ENCODE results near the gene CSMD2.

CSMD2 gene

DNA sequence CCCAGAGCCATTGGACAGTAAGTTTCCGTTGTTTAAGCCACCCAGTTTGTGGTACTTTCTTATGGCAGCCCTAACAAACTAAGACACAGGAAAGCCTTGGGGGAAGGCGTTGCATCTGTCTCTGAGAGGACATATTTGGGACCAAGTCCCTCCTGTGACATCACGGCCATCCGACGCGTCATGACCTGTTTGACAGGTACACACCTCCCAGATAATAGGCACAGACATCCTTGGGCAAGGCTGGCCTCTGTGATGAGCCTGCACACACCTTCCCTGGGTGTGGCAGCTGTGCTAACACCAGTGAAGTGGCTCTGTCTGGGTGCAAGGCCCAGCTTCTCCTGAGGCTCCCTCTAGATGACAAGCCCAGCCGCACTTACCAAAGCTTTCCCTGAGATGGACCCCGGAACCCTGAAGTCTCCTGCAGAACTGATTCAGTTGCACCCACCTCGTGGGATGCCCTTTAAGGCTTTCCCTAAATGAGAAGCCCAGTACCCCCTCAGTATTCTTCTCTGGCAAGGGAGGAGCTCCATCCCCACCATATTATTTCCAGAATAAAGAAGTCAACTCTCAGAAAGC lies 556.1 kb downstream of the CSMD2 start:
- TF ChIP-seq ESRRG (CRISPR knock-in tag; IDR thresholded peaks at IDR 0.05), result no peak
- TF ChIP-seq TCF4 (CRISPR knock-in tag; IDR thresholded peaks at IDR 0.05; ENCODE audit: borderline replicate concordance), result no peak
- no peak for TF ChIP-seq TOX (CRISPR knock-in tag; IDR thresholded peaks at IDR 0.05; ENCODE audit: borderline replicate concordance)
- TF ChIP-seq, protein P1, sequence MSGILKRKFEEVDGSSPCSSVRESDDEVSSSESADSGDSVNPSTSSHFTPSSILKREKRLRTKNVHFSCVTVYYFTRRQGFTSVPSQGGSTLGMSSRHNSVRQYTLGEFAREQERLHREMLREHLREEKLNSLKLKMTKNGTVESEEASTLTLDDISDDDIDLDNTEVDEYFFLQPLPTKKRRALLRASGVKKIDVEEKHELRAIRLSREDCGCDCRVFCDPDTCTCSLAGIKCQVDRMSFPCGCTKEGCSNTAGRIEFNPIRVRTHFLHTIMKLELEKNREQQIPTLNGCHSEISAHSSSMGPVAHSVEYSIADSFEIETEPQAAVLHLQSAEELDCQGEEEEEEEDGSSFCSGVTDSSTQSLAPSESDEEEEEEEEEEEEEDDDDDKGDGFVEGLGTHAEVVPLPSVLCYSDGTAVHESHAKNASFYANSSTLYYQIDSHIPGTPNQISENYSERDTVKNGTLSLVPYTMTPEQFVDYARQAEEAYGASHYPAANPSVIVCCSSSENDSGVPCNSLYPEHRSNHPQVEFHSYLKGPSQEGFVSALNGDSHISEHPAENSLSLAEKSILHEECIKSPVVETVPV (CRISPR knock-in tag; IDR thresholded peaks at IDR 0.05), result no peak
- no peak for TF ChIP-seq ZFP3 (CRISPR knock-in tag; IDR thresholded peaks at IDR 0.05)
- TF ChIP-seq CREB5 (CRISPR knock-in tag; IDR thresholded peaks at IDR 0.05; ENCODE audit: low read depth), result no peak
- no peak for TF ChIP-seq ZFP30 (CRISPR knock-in tag; IDR thresholded peaks at IDR 0.05)
- TF ChIP-seq ARNTL (CRISPR knock-in tag; IDR thresholded peaks at IDR 0.05; ENCODE audit: borderline replicate concordance, low read depth), result no peak
- no peak for TF ChIP-seq ZNF8 (CRISPR knock-in tag; IDR thresholded peaks at IDR 0.05)
- no peak for TF ChIP-seq BACH2 (CRISPR knock-in tag; IDR thresholded peaks at IDR 0.05; ENCODE audit: borderline replicate concordance)
- no peak for TF ChIP-seq OSR1 (CRISPR knock-in tag; IDR thresholded peaks at IDR 0.05)
- no peak for TF ChIP-seq GLIS3 (CRISPR knock-in tag; IDR thresholded peaks at IDR 0.05)
- no peak for TF ChIP-seq ZC3H10 (CRISPR knock-in tag; IDR thresholded peaks at IDR 0.05)
- TF ChIP-seq, protein P2, sequence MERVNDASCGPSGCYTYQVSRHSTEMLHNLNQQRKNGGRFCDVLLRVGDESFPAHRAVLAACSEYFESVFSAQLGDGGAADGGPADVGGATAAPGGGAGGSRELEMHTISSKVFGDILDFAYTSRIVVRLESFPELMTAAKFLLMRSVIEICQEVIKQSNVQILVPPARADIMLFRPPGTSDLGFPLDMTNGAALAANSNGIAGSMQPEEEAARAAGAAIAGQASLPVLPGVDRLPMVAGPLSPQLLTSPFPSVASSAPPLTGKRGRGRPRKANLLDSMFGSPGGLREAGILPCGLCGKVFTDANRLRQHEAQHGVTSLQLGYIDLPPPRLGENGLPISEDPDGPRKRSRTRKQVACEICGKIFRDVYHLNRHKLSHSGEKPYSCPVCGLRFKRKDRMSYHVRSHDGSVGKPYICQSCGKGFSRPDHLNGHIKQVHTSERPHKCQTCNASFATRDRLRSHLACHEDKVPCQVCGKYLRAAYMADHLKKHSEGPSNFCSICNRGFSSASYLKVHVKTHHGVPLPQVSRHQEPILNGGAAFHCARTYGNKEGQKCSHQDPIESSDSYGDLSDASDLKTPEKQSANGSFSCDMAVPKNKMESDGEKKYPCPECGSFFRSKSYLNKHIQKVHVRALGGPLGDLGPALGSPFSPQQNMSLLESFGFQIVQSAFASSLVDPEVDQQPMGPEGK (CRISPR knock-in tag; IDR thresholded peaks at IDR 0.05; ENCODE audit: borderline replicate concordance), result no peak
- no peak for ATAC-seq

DNA sequence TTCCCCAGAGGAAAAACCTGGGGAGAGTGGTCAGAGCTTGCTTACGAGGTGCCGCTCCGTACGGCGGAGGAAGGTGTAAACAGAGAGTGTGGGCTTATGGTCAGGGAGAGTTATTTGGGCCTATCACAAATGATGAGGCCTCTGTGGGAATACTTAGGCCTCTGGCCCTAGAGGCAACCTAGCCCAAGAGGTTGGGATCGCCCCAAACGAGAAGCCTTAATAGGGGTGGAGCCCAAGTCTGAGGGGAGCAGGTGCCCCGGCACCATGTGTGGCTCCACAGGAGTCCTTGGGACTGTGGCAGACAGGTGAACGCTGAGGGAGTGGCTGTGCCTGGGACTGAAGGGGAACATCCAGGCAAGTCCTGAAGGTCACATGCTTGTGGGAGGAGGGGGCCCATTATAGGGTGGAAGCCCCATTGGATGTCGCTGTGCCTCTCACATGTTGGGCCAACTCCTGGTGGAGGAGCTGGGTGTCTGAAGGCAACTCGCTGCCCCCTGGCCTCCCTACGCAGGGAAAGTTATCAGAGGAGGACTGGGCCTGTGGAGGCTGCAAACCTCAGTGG lies 557.5 kb downstream of the CSMD2 start:
- no peak for ATAC-seq
- TF ChIP-seq PPARA (CRISPR knock-in tag; IDR thresholded peaks at IDR 0.05; ENCODE audit: borderline replicate concordance), result no peak
- TF ChIP-seq SNAI2 (CRISPR knock-in tag; IDR thresholded peaks at IDR 0.05), result no peak
- no peak for TF ChIP-seq CREB5 (CRISPR knock-in tag; IDR thresholded peaks at IDR 0.05; ENCODE audit: low read depth)
- no peak for TF ChIP-seq BACH2 (CRISPR knock-in tag; IDR thresholded peaks at IDR 0.05; ENCODE audit: borderline replicate concordance)
- TF ChIP-seq POU6F1 (CRISPR knock-in tag; IDR thresholded peaks at IDR 0.05; ENCODE audit: borderline replicate concordance, low read depth), result no peak
- no peak for TF ChIP-seq ZFP30 (CRISPR knock-in tag; IDR thresholded peaks at IDR 0.05)
- TF ChIP-seq, protein P3, sequence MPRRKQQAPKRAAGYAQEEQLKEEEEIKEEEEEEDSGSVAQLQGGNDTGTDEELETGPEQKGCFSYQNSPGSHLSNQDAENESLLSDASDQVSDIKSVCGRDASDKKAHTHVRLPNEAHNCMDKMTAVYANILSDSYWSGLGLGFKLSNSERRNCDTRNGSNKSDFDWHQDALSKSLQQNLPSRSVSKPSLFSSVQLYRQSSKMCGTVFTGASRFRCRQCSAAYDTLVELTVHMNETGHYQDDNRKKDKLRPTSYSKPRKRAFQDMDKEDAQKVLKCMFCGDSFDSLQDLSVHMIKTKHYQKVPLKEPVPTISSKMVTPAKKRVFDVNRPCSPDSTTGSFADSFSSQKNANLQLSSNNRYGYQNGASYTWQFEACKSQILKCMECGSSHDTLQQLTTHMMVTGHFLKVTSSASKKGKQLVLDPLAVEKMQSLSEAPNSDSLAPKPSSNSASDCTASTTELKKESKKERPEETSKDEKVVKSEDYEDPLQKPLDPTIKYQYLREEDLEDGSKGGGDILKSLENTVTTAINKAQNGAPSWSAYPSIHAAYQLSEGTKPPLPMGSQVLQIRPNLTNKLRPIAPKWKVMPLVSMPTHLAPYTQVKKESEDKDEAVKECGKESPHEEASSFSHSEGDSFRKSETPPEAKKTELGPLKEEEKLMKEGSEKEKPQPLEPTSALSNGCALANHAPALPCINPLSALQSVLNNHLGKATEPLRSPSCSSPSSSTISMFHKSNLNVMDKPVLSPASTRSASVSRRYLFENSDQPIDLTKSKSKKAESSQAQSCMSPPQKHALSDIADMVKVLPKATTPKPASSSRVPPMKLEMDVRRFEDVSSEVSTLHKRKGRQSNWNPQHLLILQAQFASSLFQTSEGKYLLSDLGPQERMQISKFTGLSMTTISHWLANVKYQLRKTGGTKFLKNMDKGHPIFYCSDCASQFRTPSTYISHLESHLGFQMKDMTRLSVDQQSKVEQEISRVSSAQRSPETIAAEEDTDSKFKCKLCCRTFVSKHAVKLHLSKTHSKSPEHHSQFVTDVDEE (CRISPR knock-in tag; IDR thresholded peaks at IDR 0.05), result no peak

- no peak for TF ChIP-seq PPARA (CRISPR knock-in tag; IDR thresholded peaks at IDR 0.05; ENCODE audit: borderline replicate concordance)
- TF ChIP-seq TCF4 (CRISPR knock-in tag; IDR thresholded peaks at IDR 0.05; ENCODE audit: borderline replicate concordance), result no peak
- TF ChIP-seq ZNF8 (CRISPR knock-in tag; IDR thresholded peaks at IDR 0.05), result no peak
- TF ChIP-seq ZFP30 (CRISPR knock-in tag; IDR thresholded peaks at IDR 0.05), result no peak
- no peak for TF ChIP-seq OSR1 (CRISPR knock-in tag; IDR thresholded peaks at IDR 0.05)
- TF ChIP-seq GLIS3 (CRISPR knock-in tag; IDR thresholded peaks at IDR 0.05), result no peak
- TF ChIP-seq POU6F1 (CRISPR knock-in tag; IDR thresholded peaks at IDR 0.05; ENCODE audit: borderline replicate concordance, low read depth), result no peak
- no peak for TF ChIP-seq ZFP3 (CRISPR knock-in tag; IDR thresholded peaks at IDR 0.05)
- no peak for TF ChIP-seq SNAI2 (CRISPR knock-in tag; IDR thresholded peaks at IDR 0.05)
- no peak for TF ChIP-seq ESRRG (CRISPR knock-in tag; IDR thresholded peaks at IDR 0.05)
- no peak for TF ChIP-seq BACH2 (CRISPR knock-in tag; IDR thresholded peaks at IDR 0.05; ENCODE audit: borderline replicate concordance)
- TF ChIP-seq ZC3H10 (CRISPR knock-in tag; IDR thresholded peaks at IDR 0.05), result no peak
- no peak for ATAC-seq
Measured at GRCh38 chr1:33606272-33606671, 558.8 kb downstream of the CSMD2 start.

All from SK-N-SH treated with all-trans-retinoic acid at 6 μM for 48 hours (cell line).